ENCODE data around the gene MAN2B1. TPM values are rescaled to one million over a fixed set of nuclear protein-coding genes. Genes with fewer than 3 reads are reported as not detected.
A peak's percentile ranks its signal among the peaks of the same experiment; 100 is the strongest.

MAN2B1 gene
- total RNA-seq, 2 experiments from 2014 or later = 95.9 to 109 TPM

- intact Hi-C loops (cut with DNase I, micrococcal nuclease) = loop anchor here in 1 of 2 experiments (2.0 to 5.0 kb wide), 2 partner anchors 120 to 170 kb away; no protein-coding TSS in a partner anchor
- no peak for TF ChIP-seq CTCF (IDR thresholded peaks at IDR 0.05)
- peaks cover 81% of the 10 kb centered on the region for H3K36me3 Mint-ChIP-seq (ENCODE audit: low read depth)
- H3K9me3 Mint-ChIP-seq = no peaks in the 10 kb centered on the region
- no peak overlapping the region for H3K27ac Mint-ChIP-seq
- CTCF ChIA-PET = no interaction called here
- Histone ChIP-seq H3K9me3 (ENCODE audit: control insufficient read depth in 1 of 2, insufficient read depth in 1 of 2, low read length in 2 of 2) (no peaks in the 10 kb centered on the region), H3K4me3 (ENCODE audit: low read length) (no peak overlapping the region), H3K27ac (ENCODE audit: low read depth in 1 of 2, low read length in 2 of 2) (no peak overlapping the region), H3K27me3 (ENCODE audit: control insufficient read depth in 1 of 2, insufficient read depth in 2 of 2, low read length in 2 of 2) (no peaks in the 10 kb centered on the region), H3K4me1 (ENCODE audit: insufficient read depth, low read length) (peaks cover 39% of the 10 kb centered on the region), H3K36me3 (ENCODE audit: insufficient read depth, low read length) (peaks cover 75% of the 10 kb centered on the region)
- POLR2A ChIA-PET = interaction anchor here (1.1 to 1.4 kb wide), 2 partner anchors 8 to 57 kb away, joined by 4 read pairs; a partner anchor contains a TSS
- H3K4me1 Mint-ChIP-seq (ENCODE audit: low read depth) = peaks cover 38% of the 10 kb centered on the region
- ATAC-seq (ENCODE audit: poor library complexity) (no peak), DNase-seq (no peak)
- no peaks in the 10 kb centered on the region for H3K27me3 Mint-ChIP-seq
- H3K4me3 Mint-ChIP-seq = no peak overlapping the region
Observed at GRCh38 chr19:12676928-12677327, 10.4 kb upstream of the MAN2B1 start.

- no peaks in the 10 kb centered on the region for H3K9me3 ChIP-seq (ENCODE audit: control insufficient read depth in 1 of 2, insufficient read depth in 1 of 2, low read length in 2 of 2)
- ChIA-PET POLR2A (interaction anchor here (1.4 kb wide), 1 partner anchor 58 kb away, joined by 4 read pairs; no protein-coding TSS in a partner anchor), CTCF (interaction anchor here (1.0 kb wide), 1 partner anchor 84 kb away, joined by 3 read pairs; no protein-coding TSS in a partner anchor)
- H3K4me1 ChIP-seq (ENCODE audit: insufficient read depth, low read length) = peaks cover 36% of the 10 kb centered on the region
- peaks cover 75% of the 10 kb centered on the region for H3K36me3 ChIP-seq (ENCODE audit: insufficient read depth, low read length)
- H3K27me3 ChIP-seq (ENCODE audit: control insufficient read depth in 1 of 2, insufficient read depth in 2 of 2, low read length in 2 of 2) = no peaks in the 10 kb centered on the region
- H3K27ac ChIP-seq (ENCODE audit: low read depth in 1 of 2, low read length in 2 of 2) = no peak overlapping the region
- ATAC-seq (ENCODE audit: poor library complexity) (peak; percentile 48), DNase-seq (peak; percentile 74 to 89 (median 82))
- Mint-ChIP-seq H3K9me3 (no peaks in the 10 kb centered on the region), H3K4me1 (ENCODE audit: low read depth) (peaks cover 35% of the 10 kb centered on the region), H3K27ac (peak overlapping the region; percentile 49), H3K36me3 (ENCODE audit: low read depth) (peaks cover 78% of the 10 kb centered on the region), H3K27me3 (no peaks in the 10 kb centered on the region), H3K4me3 (peak overlapping the region; percentile 71)
- intact Hi-C loops (cut with DNase I, micrococcal nuclease) = loop anchor here in 1 of 2 experiments (2.0 to 5.0 kb wide), 2 partner anchors 121 to 170 kb away; no protein-coding TSS in a partner anchor
- H3K4me3 ChIP-seq (ENCODE audit: low read length) = no peak overlapping the region
- TF ChIP-seq CTCF (IDR thresholded peaks at IDR 0.05) = peak; percentile 84
Observed at GRCh38 chr19:12676384-12676792, 9.8 kb upstream of the MAN2B1 start.

GRCh38 chr19:12675940-12676339 is 9.4 kb upstream of the MAN2B1 start:
- intact Hi-C loops (cut with DNase I, micrococcal nuclease) = loop anchor here in 1 of 2 experiments (2.0 to 5.0 kb wide), 2 partner anchors 121 to 171 kb away; no protein-coding TSS in a partner anchor
- Mint-ChIP-seq H3K27ac (peak overlapping the region; percentile 49), H3K4me1 (ENCODE audit: low read depth) (peaks cover 31% of the 10 kb centered on the region), H3K9me3 (no peaks in the 10 kb centered on the region), H3K4me3 (no peak overlapping the region), H3K27me3 (no peaks in the 10 kb centered on the region), H3K36me3 (ENCODE audit: low read depth) (peaks cover 74% of the 10 kb centered on the region)
- H3K27ac ChIP-seq (ENCODE audit: low read depth in 1 of 2, low read length in 2 of 2) = no peak overlapping the region
- H3K4me3 ChIP-seq (ENCODE audit: low read length) = no peak overlapping the region
- CTCF ChIA-PET = interaction anchor here (1.0 kb wide), 1 partner anchor 85 kb away, joined by 3 read pairs; no protein-coding TSS in a partner anchor
- peaks cover 32% of the 10 kb centered on the region for H3K4me1 ChIP-seq (ENCODE audit: insufficient read depth, low read length)
- no peaks in the 10 kb centered on the region for H3K27me3 ChIP-seq (ENCODE audit: control insufficient read depth in 1 of 2, insufficient read depth in 2 of 2, low read length in 2 of 2)
- POLR2A ChIA-PET = interaction anchor here (1.4 kb wide), 1 partner anchor 58 kb away, joined by 4 read pairs; no protein-coding TSS in a partner anchor
- H3K36me3 ChIP-seq (ENCODE audit: insufficient read depth, low read length) = peaks cover 75% of the 10 kb centered on the region
- DNase-seq = no peak
- no peaks in the 10 kb centered on the region for H3K9me3 ChIP-seq (ENCODE audit: control insufficient read depth in 1 of 2, insufficient read depth in 1 of 2, low read length in 2 of 2)
- no peak for TF ChIP-seq CTCF (IDR thresholded peaks at IDR 0.05)
- ATAC-seq (ENCODE audit: poor library complexity) = no peak

Measured in CD4-positive, alpha-beta T cell (primary cell).